ENCODE measurements around the gene TMEM62.

GRCh38 chr15:43103907-43104306 lies 29.5 kb upstream of the TMEM62 start:
- TF ChIP-seq POLR2A (IDR thresholded peaks at IDR 0.05; ENCODE audit: low read depth, low read length) (no peak), POLR2AphosphoS5 (IDR thresholded peaks at IDR 0.05; ENCODE audit: low read depth, low read length) (no peak), SPI1 (IDR thresholded peaks at IDR 0.05; ENCODE audit: low read depth, low read length) (no peak), TAF1 (IDR thresholded peaks at IDR 0.05; ENCODE audit: low read depth, low read length) (no peak), POU2F2 (IDR thresholded peaks at IDR 0.05; ENCODE audit: low read depth, low read length) (no peak)
